Loucy (cell line): ENCODE data around the gene NCAPH2.
"Not testable (repeated sequence)": the region's sequence is repeated elsewhere in the genome, so short reads cannot be mapped to it uniquely, and the experiment has no call there.

Source experiments
- H2AFZ ChIP-seq: fragments of 200-600 bp; sonication (generic); 2 replicates; pipeline ENCODE4 v1.6.0; 2016; ENCODE audit warnings: antibody characterized with exemption, mild to moderate bottlenecking, low read length, moderate library complexity
- H3F3A ChIP-seq: fragments of 200-600 bp; 2 replicates; pipeline ENCODE4 v1.6.0; 2016; ENCODE audit warnings: antibody characterized with exemption, low read depth, mild to moderate bottlenecking
- H3K27me3 ChIP-seq: fragments of 200-600 bp; sonication (generic); 2 replicates; pipeline ENCODE4 v1.6.1; 2014; ENCODE audit warnings: low read length, mild to moderate bottlenecking; ENCODE audit not compliant: insufficient read depth, poor library complexity, severe bottlenecking
- H3K36me3 ChIP-seq: fragments of 200-600 bp; sonication (generic); 2 replicates; pipeline ENCODE4 v1.6.1; 2016; ENCODE audit warnings: low read length; ENCODE audit not compliant: insufficient read depth
- H3K4me1 ChIP-seq: fragments of 200-600 bp; sonication (generic); 2 replicates; pipeline ENCODE4 v1.5.1; 2014; ENCODE audit warnings: low read length, mild to moderate bottlenecking; ENCODE audit not compliant: insufficient read depth, poor library complexity, severe bottlenecking
- H3K4me2 ChIP-seq: fragments of 200-600 bp; sonication (generic); 2 replicates; pipeline ENCODE4 v1.6.0; 2014; ENCODE audit warnings: antibody characterized with exemption, low read length, low read depth, mild to moderate bottlenecking; ENCODE audit not compliant: poor library complexity, severe bottlenecking
- H3K4me3 ChIP-seq: fragments of 200-600 bp; sonication (generic); 2 replicates; pipeline ENCODE4 v1.5.1; 2014; ENCODE audit warnings: low read length, mild to moderate bottlenecking, mixed read lengths; ENCODE audit not compliant: poor library complexity, severe bottlenecking
- H3K79me2 ChIP-seq: fragments of 200-600 bp; sonication (generic); 2 replicates; pipeline ENCODE4 v1.6.1; 2014; ENCODE audit warnings: low read length; ENCODE audit not compliant: insufficient read depth
- H3K9ac ChIP-seq: fragments of 200-600 bp; sonication (generic); 2 replicates; pipeline ENCODE4 v1.6.0; 2014; ENCODE audit warnings: mild to moderate bottlenecking, low read depth, low read length, moderate library complexity; ENCODE audit not compliant: poor library complexity, severe bottlenecking
- H3K9me2 ChIP-seq: fragments of 200-600 bp; sonication (generic); replicated peaks from 2 replicates; pipeline ENCODE4 v1.6.1; 2016; ENCODE audit warnings: low read depth, low read length, mixed read lengths
- H3K9me3 ChIP-seq: fragments of 200-600 bp; sonication (generic); 2 replicates; pipeline ENCODE4 v1.6.1; 2014; ENCODE audit warnings: mild to moderate bottlenecking, antibody characterized with exemption, low read length, low read depth; ENCODE audit not compliant: insufficient read depth
- H4K20me1 ChIP-seq: fragments of 200-600 bp; sonication (generic); 2 replicates; pipeline ENCODE4 v1.6.0; 2014; ENCODE audit warnings: antibody characterized with exemption, low read length, mild to moderate bottlenecking; ENCODE audit not compliant: insufficient read depth, poor library complexity, severe bottlenecking
- CTCF ChIP-seq: fragments of 200-600 bp; sonication (generic); conservative IDR thresholded peaks from 2 replicates; pipeline ENCODE4 v1.5.1; 2014; ENCODE audit warnings: mild to moderate bottlenecking, antibody characterized with exemption, low read length
- EZH2phosphoT487 ChIP-seq: fragments of 200-600 bp; IDR thresholded peaks from 2 replicates; pipeline ENCODE4 v1.6.1; 2018; ENCODE audit warnings: antibody characterized with exemption, mild to moderate bottlenecking, moderate library complexity, borderline replicate concordance

Gene NCAPH2

GRCh38 chr22:50540381-50540780 is 32.4 kb downstream of the NCAPH2 start:
- TF ChIP-seq CTCF (no peak), EZH2phosphoT487 (no peak)
- Histone ChIP-seq H3F3A (no peaks in the 10 kb centered on the region), H3K79me2 (no peaks in the 10 kb centered on the region), H3K9me2 (no peaks in the 10 kb centered on the region), H3K27me3 (no peaks in the 10 kb centered on the region), H3K9me3 (no peaks in the 10 kb centered on the region), H2AFZ (no peak overlapping the region), H3K36me3 (no peaks in the 10 kb centered on the region), H4K20me1 (no peaks in the 10 kb centered on the region), H3K4me1 (peaks cover 10% of the 10 kb centered on the region), H3K4me2 (no peak overlapping the region), H3K4me3 (no peak overlapping the region), H3K9ac (no peak overlapping the region)

DNA sequence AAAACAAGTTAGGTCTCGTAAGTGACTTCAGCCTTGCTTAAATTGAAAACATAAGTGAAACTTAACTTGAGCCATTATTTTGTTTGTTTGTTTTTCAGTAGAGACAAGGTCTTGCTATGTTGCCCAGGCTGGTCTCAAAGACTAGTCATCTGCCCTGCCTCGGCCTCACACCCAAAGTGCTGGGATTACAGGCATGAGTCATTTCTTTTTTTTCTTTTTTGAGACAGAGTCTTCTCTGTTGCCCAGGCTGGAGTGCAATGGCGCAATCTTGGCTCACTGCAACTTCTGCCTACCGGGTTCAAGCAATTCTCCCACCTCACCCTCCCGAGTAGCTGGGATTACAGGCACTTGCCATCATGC is 33.6 kb downstream of the NCAPH2 start:
- H3K36me3 ChIP-seq, H3K9ac ChIP-seq, H3K4me3 ChIP-seq, H2AFZ ChIP-seq, H3K9me3 ChIP-seq, H3K4me2 ChIP-seq, H3K79me2 ChIP-seq, H3K9me2 ChIP-seq, H3K27me3 ChIP-seq, H3F3A ChIP-seq, H4K20me1 ChIP-seq: not testable (repeated sequence)
- peaks cover 19% of the 10 kb centered on the region for H3K4me1 ChIP-seq

DNA sequence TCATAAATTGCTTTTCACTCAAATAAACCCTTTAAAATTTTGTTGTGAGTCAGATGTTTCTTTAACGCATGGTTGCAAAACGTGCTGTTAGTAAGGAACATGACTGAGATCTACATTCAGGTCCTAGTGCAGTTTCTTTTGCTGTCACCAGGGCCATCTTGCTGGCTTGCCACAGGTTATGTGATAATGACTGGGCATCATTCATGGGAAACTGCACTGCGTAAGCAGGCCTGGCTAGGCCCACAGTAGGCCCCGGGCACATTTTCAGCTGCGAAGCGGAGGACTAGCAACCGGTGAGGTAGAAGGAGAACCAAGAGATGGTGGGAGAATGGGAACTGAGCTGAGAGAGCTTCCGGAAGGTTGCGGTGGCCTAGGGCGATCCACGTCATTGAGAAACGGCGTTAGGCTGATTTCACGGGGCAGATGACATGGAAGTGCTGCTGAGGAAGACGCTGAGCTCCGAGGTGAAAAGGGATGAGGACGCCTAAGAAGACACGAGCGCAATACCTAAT is 34.4 kb downstream of the NCAPH2 start:
- H3K79me2 ChIP-seq = no peaks in the 10 kb centered on the region
- no peak overlapping the region for H3K4me3 ChIP-seq
- no peak for TF ChIP-seq CTCF
- no peak for TF ChIP-seq EZH2phosphoT487
- H3K9ac ChIP-seq = no peak overlapping the region
- H3K4me2 ChIP-seq = no peak overlapping the region
- no peak overlapping the region for H2AFZ ChIP-seq
- H4K20me1 ChIP-seq = no peaks in the 10 kb centered on the region
- H3K36me3 ChIP-seq = no peaks in the 10 kb centered on the region
- no peaks in the 10 kb centered on the region for H3F3A ChIP-seq
- H3K9me3 ChIP-seq = no peaks in the 10 kb centered on the region
- no peaks in the 10 kb centered on the region for H3K27me3 ChIP-seq
- H3K4me1 ChIP-seq = peaks cover 19% of the 10 kb centered on the region
- no peaks in the 10 kb centered on the region for H3K9me2 ChIP-seq

DNA sequence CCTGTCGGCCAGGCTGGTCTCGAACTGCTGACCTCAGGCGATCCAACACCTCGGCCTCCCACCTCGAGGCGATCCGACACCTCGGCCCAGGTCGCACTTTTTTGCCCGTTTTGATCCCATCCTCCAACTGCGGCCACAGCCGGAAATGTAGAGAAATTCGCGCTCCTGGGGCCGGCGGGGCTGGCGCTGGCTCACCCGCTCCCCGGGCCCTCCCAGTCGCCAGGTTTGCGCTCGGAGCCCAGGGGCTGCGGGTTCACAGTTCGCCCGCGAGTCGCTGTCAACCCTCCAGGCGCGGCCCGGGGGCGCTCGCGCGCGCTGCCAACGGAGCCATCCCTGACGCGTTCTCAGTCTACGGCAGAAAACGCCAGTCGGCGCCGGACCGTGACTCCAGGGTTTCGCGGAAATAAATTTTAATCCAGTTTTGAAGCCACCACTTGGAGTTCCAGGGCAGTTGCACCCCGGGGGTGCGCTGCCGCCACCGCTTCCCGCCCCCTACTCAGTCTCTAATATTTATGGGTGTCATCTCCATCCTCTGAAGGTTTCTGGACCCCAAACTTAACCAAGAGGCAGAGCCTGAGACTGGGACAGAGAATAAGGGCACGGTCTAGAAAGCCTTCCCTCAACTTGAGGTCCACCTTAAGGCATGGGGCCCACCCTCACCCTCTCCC is 36.2 kb downstream of the NCAPH2 start:
- H4K20me1 ChIP-seq = no peaks in the 10 kb centered on the region
- peak overlapping the region; percentile 75 for H3K4me2 ChIP-seq
- H3K9me2 ChIP-seq = no peaks in the 10 kb centered on the region
- H3K9me3 ChIP-seq = no peaks in the 10 kb centered on the region
- H2AFZ ChIP-seq = no peak overlapping the region
- no peak overlapping the region for H3K9ac ChIP-seq
- H3K27me3 ChIP-seq = no peaks in the 10 kb centered on the region
- no peak for TF ChIP-seq EZH2phosphoT487
- 0 out of 2 replicates have a peak, but pooled peaks have one; percentile 11 for TF ChIP-seq CTCF
- H3K4me1 ChIP-seq = peaks cover 28% of the 10 kb centered on the region
- H3K79me2 ChIP-seq = peaks cover under 1% of the 10 kb centered on the region; the same call in 1 of the 2 replicates
- H3K4me3 ChIP-seq = peak overlapping the region; percentile 49
- H3F3A ChIP-seq = no peaks in the 10 kb centered on the region
- H3K36me3 ChIP-seq = no peaks in the 10 kb centered on the region
